Mucosa of stomach (tissue), 1 donor: ENCODE data around the gene OR13H1.
"Not testable (repeated sequence)": the region's sequence is repeated elsewhere in the genome, so short reads cannot be mapped to it uniquely, and the experiment has no call there.

ENCODE experiments used
- H3K27me3 ChIP-seq: one replicate; pipeline ENCODE4 v1.7.0; 2013; ENCODE audit warnings: mild to moderate bottlenecking, low read length; ENCODE audit not compliant: control insufficient read depth, insufficient read depth
- H3K36me3 ChIP-seq: one replicate; pipeline ENCODE4 v1.7.0; 2013; ENCODE audit warnings: low read length; ENCODE audit not compliant: control insufficient read depth, insufficient read depth
- H3K4me1 ChIP-seq: one replicate; pipeline ENCODE4 v1.7.0; 2013; ENCODE audit warnings: mild to moderate bottlenecking, low read length; ENCODE audit not compliant: control insufficient read depth, insufficient read depth
- H3K4me3 ChIP-seq: one replicate; pipeline ENCODE4 v1.7.0; 2013; ENCODE audit warnings: low read length
- H3K9ac ChIP-seq: one replicate; pipeline ENCODE4 v1.7.0; 2013; ENCODE audit warnings: mild to moderate bottlenecking, low read length, moderate library complexity
- H3K9me3 ChIP-seq: one replicate; pipeline ENCODE4 v1.7.0; 2013; ENCODE audit warnings: mild to moderate bottlenecking, low read length, moderate library complexity; ENCODE audit not compliant: control insufficient read depth
- donor health status: Pancreatic carcinoma.

Gene OR13H1

DNA sequence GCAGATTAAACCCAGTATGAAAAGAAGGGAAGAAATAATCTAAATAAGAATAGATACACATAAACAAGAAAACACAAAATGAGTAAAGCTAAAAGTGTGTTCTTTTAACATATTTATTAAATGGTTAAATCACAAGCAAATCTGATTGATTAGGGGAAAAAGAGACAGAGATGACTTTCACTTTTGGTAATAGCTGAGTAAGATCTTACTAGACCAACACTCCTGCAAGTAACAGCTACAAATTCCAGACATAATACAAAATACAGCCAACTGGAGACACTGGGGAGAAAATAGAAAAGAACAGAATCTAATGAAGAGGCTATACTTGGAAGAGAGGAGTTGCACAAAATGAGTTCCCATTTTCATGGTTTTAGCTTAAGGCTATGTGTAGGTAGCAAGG lies 33.5 kb downstream of the OR13H1 start:
- Histone ChIP-seq H3K9ac (no peak overlapping the region), H3K9me3 (no peaks in the 10 kb centered on the region), H3K4me3 (no peak overlapping the region), H3K4me1 (no peaks in the 10 kb centered on the region), H3K27me3 (no peaks in the 10 kb centered on the region), H3K36me3 (no peaks in the 10 kb centered on the region)

DNA sequence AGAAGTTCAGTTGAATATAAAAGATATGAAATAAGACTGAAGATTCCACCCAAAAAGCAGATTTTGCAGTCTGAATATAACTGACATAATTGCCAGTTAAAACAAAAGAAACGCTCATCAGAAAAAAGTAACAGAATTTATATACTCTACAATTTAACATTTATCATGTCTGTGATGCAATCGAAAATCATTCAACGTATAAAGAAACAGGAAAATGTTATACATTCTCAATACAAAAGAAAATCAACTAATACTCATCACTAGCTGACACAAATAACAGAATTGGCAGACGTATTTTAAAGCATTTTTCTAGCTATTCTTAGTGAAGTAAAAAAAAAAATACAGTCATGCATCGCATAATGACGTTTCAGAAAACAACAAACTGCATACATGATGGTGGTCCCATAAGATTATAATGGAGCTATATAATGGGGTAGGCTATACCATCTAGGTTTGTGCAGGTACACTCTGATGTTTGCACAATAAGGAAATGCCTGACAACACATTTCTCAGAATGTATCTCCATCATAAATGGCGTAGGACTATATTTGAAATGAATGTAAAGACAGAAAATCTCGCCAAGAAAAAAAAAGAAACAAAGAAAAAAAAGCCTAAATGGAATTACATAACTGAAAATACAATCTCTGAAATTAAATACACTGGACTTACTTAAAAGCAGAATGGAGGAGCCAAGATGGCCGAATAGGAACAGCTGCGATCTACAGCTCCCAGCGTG lies 34.3 kb downstream of the OR13H1 start:
- Histone ChIP-seq H3K9me3 (no peaks in the 10 kb centered on the region), H3K9ac (no peak overlapping the region), H3K36me3 (no peaks in the 10 kb centered on the region), H3K4me1 (no peaks in the 10 kb centered on the region), H3K4me3 (no peak overlapping the region), H3K27me3 (no peaks in the 10 kb centered on the region)

DNA sequence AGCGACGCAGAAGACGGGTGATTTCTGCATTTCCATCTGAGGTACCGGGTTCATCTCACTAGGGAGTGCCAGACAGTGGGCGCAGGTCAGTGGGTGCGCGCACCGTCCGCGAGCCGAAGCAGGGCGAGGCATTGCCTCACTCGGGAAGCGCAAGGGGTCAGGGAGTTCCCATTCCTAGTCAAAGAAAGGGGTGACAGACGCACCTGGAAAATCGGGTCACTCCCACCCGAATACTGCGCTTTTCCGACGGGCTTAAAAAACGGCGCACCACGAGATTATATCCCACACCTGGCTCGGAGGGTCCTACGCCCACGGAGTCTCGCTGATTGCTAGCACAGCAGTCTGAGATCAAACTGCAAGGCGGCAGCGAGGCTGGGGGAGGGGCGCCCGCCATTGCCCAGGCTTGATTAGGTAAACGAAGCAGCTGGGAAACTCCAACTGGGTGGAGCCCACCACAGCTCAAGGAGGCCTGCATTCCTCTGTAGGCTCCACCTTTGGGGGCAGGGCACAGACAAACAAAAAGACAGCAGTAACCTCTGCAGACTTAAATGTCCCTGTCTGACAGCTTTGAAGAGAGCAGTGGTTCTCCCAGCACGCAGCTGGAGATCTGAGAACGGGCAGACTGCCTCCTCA lies 35.0 kb downstream of the OR13H1 start:
- not testable (repeated sequence) for H3K9ac ChIP-seq, H3K4me3 ChIP-seq, H3K27me3 ChIP-seq, H3K4me1 ChIP-seq, H3K9me3 ChIP-seq, H3K36me3 ChIP-seq

DNA sequence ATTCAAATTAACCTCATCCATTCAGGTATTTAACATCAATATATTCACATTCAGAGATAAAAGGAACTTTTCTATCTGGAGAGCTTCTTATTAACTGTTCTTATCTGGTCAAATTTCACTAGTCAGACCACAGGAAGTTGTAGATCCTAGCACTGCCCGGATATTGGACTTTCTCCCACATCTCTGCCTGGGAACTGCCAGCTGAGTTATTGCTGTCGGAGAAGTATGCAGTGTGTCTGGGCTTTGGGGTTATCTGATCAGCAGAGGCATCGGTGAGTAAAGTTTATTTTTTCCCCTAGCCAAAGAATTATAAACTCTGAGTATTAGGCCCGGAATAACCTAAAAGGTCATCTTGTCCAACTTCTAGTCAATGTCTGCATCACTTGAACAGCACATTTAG lies 45.1 kb downstream of the OR13H1 start:
- Histone ChIP-seq H3K9me3 (no peaks in the 10 kb centered on the region), H3K9ac (no peak overlapping the region), H3K4me1 (no peaks in the 10 kb centered on the region), H3K4me3 (no peak overlapping the region), H3K27me3 (no peaks in the 10 kb centered on the region), H3K36me3 (no peaks in the 10 kb centered on the region)
